Effector memory CD4-positive, alpha-beta T cell (primary cell): Measurements from ENCODE around the gene LHB.

Experiments used
- DNase-seq, 3 donors: peaks; one replicate each; pipeline ENCODE4 v3.0.0-alpha.2; 2020
- H3K27ac ChIP-seq: 2 replicates; pipeline ENCODE4 v1.7.0; 2013; ENCODE audit warnings: mild to moderate bottlenecking, low read length, moderate library complexity; ENCODE audit not compliant: insufficient read depth, poor library complexity, severe bottlenecking
- H3K27me3 ChIP-seq: replicated peaks from 2 replicates; pipeline ENCODE4 v1.7.0; 2013; ENCODE audit warnings: mild to moderate bottlenecking, low read length; ENCODE audit not compliant: insufficient read depth, control insufficient read depth, poor library complexity, severe bottlenecking
- H3K36me3 ChIP-seq: 2 replicates; pipeline ENCODE4 v1.7.0; 2013; ENCODE audit warnings: mild to moderate bottlenecking, low read length, moderate library complexity; ENCODE audit not compliant: control insufficient read depth, insufficient read depth
- H3K4me1 ChIP-seq: 2 replicates; pipeline ENCODE4 v1.7.0; 2013; ENCODE audit warnings: low read length, mild to moderate bottlenecking; ENCODE audit not compliant: control insufficient read depth, insufficient read depth, poor library complexity, severe bottlenecking
- H3K4me3 ChIP-seq: 2 replicates; pipeline ENCODE4 v1.7.0; 2013; ENCODE audit warnings: low read length, low read depth, mild to moderate bottlenecking; ENCODE audit not compliant: insufficient read depth, poor library complexity, severe bottlenecking
- H3K9me3 ChIP-seq: 2 replicates; pipeline ENCODE4 v1.7.0; 2013; ENCODE audit warnings: mild to moderate bottlenecking, low read length, moderate library complexity; ENCODE audit not compliant: control insufficient read depth

Gene LHB

DNA sequence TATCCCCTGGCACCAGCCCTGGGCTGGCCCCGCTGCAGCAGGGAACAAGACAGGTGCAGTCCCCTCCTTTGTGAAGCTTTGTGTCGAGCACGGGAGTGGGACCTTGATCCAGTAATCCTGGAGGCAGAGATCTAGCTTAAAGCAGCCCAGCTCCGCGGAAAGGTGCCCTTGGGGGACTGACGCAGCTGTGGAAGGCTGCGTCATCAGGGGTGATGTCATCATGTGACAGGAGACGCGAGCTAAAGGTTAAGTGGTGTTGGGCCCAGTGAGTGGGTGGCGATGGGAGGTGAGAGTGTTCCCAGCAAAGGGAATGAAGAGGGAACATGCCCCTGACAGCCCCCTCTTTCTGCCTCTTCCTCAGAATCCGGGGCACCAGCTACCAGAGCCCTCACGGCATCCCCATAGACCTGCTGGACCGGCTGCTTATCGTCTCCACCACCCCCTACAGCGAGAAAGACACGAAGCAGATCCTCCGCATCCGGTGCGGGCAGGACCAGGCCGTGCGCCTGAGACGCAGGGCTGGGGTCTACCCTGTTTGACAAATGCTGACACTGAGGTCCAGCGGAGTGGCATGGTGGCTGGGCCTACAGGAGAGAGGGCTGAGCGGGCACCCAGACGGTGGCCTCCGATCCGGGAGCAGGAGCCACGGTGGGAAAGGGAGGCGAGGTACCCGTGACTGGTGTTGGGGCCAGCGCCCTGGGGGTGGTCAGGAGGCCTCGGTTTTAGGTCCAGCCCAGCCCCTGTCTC, 2.6 kb downstream of the LHB start:
- H3K27ac ChIP-seq = no peak overlapping the region
- H3K4me1 ChIP-seq = peaks cover 8% of the 10 kb centered on the region
- H3K4me3 ChIP-seq = no peak overlapping the region
- no peaks in the 10 kb centered on the region for H3K27me3 ChIP-seq
- no peak for DNase-seq
- H3K36me3 ChIP-seq = peaks cover 21% of the 10 kb centered on the region
- H3K9me3 ChIP-seq = no peaks in the 10 kb centered on the region

DNA sequence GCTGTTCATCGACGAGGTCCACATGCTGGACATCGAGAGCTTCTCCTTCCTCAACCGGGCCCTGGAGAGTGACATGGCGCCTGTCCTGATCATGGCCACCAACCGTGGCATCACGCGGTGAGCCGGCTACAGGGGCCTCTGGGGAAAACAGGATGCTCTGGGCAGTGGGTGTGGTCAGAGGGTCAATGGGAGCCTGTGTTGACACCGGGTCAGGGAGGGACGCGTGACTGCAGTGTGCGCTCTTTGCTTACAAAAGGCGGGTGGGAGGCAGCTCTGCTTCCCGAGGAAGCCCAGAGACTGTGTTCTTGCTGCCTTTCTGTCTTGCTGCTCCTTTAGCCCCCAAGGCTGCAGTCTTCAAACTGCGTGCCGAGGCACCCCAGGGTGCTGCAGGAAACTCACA, 5.7 kb downstream of the LHB start:
- Histone ChIP-seq H3K27me3 (no peaks in the 10 kb centered on the region), H3K4me3 (no peak overlapping the region), H3K36me3 (peaks cover 35% of the 10 kb centered on the region), H3K27ac (no peak overlapping the region), H3K4me1 (no peaks in the 10 kb centered on the region), H3K9me3 (no peaks in the 10 kb centered on the region)
- no peak for DNase-seq

DNA sequence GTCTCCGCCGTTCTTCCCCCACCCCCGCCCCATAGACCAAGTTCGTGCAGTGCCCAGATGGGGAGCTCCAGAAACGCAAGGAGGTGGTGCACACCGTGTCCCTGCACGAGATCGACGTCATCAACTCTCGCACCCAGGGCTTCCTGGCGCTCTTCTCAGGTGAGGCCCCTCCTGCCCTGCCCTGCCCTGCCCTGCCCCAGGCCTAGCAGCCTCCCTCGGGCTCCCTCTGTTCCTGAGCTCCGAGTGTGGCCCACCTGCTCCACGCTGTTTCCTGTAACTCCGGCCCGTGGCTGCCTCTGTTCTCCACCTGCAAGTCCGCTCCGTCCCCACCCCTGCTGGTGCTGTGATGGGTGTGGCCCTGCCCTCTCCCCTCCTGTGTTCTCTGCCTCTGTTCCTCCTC, 6.4 kb downstream of the LHB start:
- Histone ChIP-seq H3K36me3 (peaks cover 37% of the 10 kb centered on the region), H3K4me3 (no peak overlapping the region), H3K27ac (no peak overlapping the region)

DNA sequence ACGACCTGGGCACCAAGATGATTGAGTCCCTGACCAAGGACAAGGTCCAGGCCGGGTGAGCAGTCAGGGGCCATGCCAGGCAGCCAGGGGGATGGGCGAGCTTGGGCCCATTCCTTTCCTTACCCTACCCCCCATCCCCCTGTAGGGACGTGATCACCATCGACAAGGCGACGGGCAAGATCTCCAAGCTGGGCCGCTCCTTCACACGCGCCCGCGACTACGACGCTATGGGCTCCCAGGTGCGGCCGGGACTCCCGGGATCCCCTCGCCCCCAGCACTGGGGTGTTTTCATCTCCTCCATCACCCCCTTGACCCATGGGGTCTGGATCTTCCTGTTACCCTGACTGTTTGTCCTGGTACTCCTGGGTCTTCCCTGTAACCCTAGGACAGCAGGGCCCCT, 7.1 kb downstream of the LHB start:
- H3K4me3 ChIP-seq = no peak overlapping the region
- H3K4me1 ChIP-seq = no peaks in the 10 kb centered on the region
- no peaks in the 10 kb centered on the region for H3K27me3 ChIP-seq
- peaks cover 43% of the 10 kb centered on the region for H3K36me3 ChIP-seq
- no peak for DNase-seq
- H3K27ac ChIP-seq = no peak overlapping the region
- H3K9me3 ChIP-seq = no peaks in the 10 kb centered on the region

More for the DNA sequence above, 6.4 kb downstream of the LHB start:
- Histone ChIP-seq H3K9me3 (no peaks in the 10 kb centered on the region), H3K4me1 (no peaks in the 10 kb centered on the region), H3K27me3 (no peaks in the 10 kb centered on the region)
- DNase-seq = no peak

DNA sequence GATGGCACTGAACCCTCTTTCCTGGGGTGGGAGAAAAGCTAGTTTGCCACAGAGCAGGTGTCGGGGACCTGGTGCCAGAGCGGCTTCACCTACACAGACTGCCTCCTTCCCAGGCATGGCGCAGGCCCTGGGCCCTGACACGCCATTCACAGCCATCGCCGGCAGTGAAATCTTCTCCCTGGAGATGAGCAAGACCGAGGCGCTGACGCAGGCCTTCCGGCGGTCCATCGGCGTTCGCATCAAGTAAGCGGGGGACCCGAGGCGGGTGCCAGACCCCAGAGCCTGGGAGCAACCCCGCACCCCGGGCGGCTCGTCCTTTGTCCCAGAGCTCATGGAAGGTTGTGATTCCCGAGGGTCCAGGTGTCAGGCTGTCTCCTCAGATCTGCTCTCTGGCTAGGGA, 10.0 kb downstream of the LHB start:
- Histone ChIP-seq H3K4me3 (no peak overlapping the region), H3K36me3 (peaks cover 58% of the 10 kb centered on the region), H3K27me3 (no peaks in the 10 kb centered on the region), H3K9me3 (no peaks in the 10 kb centered on the region), H3K4me1 (no peaks in the 10 kb centered on the region), H3K27ac (no peak overlapping the region)
- DNase-seq = no peak

DNA sequence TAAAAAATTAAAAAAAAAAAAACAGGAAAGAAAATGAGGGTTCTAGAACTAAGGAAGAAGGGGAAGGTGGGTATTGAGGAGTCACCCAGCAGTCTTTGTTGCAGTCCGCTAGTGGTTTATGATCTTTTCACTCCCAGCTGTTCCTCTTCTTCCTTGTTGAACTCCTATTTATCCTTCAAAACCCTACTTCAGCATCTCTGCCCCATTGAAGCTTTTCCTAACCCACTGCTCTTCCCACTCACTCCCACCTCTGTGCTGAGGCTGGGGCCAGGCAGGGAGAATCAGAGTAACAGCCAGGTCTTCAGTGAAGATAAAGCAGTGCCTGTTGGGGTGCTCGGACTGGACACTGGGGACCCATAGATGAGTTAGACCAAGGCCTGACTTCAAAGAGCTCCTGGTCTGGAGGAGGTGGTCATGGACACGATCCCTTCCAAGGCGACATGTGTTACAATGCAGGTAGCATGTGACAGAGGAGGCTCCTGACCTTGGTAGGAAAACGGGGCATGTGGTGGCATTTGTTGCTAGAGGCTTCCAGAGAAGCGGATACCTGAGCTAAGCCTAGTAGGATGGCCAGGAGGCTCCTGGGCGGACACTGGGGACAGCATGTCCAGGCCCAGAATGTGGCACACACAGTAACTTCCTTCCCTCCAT, 11.8 kb downstream of the LHB start:
- Histone ChIP-seq H3K9me3 (no peaks in the 10 kb centered on the region), H3K4me3 (no peak overlapping the region), H3K36me3 (peaks cover 48% of the 10 kb centered on the region), H3K27me3 (no peaks in the 10 kb centered on the region), H3K4me1 (no peaks in the 10 kb centered on the region), H3K27ac (no peak overlapping the region)
- no peak for DNase-seq

DNA sequence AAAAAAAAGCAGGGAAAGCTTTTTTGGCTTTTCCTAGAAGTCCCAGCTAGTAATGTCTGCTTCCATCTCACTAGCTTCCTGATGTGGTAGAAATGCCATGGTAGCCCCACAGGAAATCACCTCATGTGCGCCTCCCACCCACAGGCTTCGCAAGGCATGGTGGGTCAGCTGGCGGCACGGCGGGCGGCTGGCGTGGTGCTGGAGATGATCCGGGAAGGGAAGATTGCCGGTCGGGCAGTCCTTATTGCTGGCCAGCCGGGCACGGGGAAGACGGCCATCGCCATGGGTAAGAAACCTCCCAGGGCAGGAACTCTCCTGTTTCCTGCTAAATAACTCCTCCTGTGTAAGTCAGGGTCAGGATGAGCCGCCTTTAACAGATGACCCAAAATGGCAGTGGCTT, 12.8 kb downstream of the LHB start:
- Histone ChIP-seq H3K4me3 (no peak overlapping the region), H3K4me1 (no peaks in the 10 kb centered on the region)

DNA sequence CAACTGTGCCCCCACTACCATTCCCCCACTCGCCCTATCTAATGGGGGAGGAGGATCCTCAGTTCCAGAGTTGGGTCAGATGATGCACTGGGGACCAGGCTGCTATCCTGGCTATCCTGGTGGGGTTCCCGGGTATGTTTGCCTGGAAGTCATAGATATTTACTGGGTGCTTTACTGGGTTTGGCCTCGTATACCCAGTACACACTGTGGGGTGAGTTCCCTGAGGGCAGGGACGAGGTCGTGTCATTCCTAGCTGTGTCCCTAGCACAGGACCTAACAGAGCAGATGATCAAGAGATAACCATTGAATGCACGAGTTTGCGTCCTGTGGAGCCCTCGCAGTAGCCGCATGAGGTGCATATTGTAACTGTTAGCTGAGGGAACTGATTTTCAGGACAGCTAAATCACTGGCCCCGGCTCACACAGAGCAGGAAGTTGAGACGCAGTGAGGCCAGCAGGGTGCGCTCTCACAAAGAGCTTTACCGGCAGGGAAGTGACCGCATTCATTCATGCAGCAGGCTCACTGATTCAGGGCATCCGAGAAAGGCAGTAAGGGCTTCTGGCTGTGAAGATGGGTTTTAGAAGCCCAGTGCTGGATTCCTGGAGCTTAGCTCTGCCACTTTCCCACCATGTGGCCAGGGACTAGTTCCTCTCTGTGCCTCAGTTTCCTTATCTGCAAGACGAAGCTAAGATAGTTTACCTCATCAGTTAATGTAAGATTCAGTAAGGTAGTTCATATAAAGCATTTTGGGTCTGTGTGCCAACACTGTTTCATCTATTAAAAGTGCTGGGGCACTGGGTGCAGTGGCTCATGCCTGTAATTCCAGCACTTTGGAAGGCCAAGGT, 17.2 kb downstream of the LHB start:
- no peak overlapping the region for H3K27ac ChIP-seq
- no peaks in the 10 kb centered on the region for H3K4me1 ChIP-seq
- H3K27me3 ChIP-seq = no peaks in the 10 kb centered on the region
- H3K9me3 ChIP-seq = no peaks in the 10 kb centered on the region
- H3K4me3 ChIP-seq = no peak overlapping the region
- H3K36me3 ChIP-seq = peaks cover 17% of the 10 kb centered on the region
- DNase-seq = peak; percentile 42 to 54 (median 42)

More for the DNA sequence above, 12.8 kb downstream of the LHB start:
- Histone ChIP-seq H3K27me3 (no peaks in the 10 kb centered on the region), H3K27ac (no peak overlapping the region), H3K9me3 (no peaks in the 10 kb centered on the region), H3K36me3 (peaks cover 40% of the 10 kb centered on the region)
- no peak for DNase-seq

DNA sequence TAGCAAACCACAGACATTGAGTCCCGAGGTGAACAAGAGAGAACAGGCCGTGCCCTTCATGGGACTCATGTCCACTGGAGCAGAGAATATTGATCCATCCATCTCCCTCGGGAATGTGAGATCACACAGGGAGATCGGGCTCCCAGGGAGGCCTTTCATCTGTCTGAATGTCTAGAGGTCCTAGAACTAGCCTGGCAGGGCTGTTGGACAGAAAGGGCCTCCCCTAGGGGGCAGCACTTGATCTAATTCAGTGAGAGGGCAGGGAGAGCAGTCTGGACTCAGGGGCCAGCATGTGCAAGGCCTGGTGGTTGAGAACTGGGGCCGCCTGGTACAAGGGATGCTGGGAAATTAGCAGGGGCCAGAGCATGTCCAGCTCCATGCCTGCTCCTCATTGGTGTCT, 18.9 kb downstream of the LHB start:
- Histone ChIP-seq H3K4me3 (no peak overlapping the region), H3K27me3 (no peaks in the 10 kb centered on the region), H3K9me3 (no peaks in the 10 kb centered on the region), H3K27ac (no peak overlapping the region), H3K4me1 (peaks cover 8% of the 10 kb centered on the region), H3K36me3 (peaks cover 2% of the 10 kb centered on the region)
- peak in 1 of 3 donors; percentile 18 for DNase-seq

DNA sequence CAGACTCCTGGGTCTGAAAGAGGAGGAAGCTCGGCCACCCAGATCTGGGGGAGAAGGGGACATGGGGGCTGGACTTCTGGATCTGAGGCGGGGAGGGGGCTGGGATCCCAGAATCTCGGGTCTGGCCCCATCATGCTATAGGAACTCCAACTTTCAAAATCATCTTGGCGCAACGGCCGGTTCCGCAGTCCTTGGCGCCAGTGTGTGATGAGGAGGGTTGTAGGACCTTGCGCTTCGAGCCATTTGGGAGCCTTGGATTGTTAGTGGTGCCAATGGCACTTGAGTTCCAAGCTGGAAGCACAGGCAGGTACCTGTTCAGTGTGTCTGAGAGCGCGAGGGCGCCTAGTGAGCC, 22.9 kb downstream of the LHB start:
- Histone ChIP-seq H3K27me3 (no peaks in the 10 kb centered on the region), H3K4me3 (peak overlapping the region; percentile 72), H3K4me1 (peaks cover 26% of the 10 kb centered on the region), H3K36me3 (no peaks in the 10 kb centered on the region), H3K9me3 (no peaks in the 10 kb centered on the region), H3K27ac (peak overlapping the region; percentile 82)
- no peak for DNase-seq
